EL (cell line): ENCODE measurements around the gene TRAF6.

Experiments used
- DNase-seq: peaks from one replicate; pipeline ENCODE4 v3.0.0-alpha.2; 2016

TRAF6 gene

DNA sequence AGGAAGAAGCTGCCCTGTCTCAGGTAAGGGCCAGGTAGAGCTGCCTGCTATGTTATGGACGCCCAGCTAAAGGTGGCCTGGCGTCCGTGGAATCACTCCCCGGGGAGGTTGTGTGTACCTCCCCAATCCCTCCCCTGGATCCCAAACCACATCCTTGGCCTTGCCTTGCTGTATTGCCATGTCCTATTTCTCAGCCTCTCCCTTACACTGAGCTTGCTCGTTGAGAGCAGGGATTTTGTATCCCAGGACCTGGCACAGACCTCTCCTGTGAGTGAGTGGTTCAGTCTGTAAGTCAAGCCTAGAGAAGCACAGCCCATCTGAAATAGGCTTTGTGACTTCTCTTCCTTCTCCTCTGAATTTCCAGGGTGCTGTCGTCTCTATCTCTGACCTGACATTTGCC lies 53.9 kb downstream of the TRAF6 start:
- no peak for DNase-seq

DNA sequence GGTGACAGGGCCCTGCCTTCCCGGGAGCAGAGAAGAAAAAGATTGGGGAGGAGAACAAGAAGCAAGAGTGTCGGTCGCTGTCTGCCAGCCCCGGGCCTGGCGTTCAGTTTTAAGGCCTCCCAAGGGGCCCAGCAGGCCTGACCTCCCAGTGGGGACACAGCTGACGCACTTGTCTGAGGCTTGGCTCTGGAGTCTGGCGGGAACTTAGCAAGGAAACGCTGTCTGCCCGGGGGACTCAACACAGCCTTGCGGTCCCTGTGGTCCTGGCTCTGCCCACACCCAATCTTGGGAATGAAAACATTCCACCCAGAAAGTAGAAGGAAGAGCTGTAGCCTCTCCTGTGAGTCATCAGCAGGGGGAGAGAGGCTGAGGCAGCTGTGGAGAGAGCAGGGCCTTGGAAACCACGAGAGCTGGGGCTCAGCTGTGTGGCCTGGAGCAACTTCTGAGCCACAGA lies 54.4 kb downstream of the TRAF6 start:
- DNase-seq: peak; percentile 100

GRCh38 chr11:36454941-36455631 lies 55.0 kb downstream of the TRAF6 start:
- no peak for DNase-seq

- DNase-seq: no peak
These were observed 55.5 kb downstream of the TRAF6 start for GRCh38 chr11:36454551-36454940.

GRCh38 chr11:36453678-36454077 lies 56.4 kb downstream of the TRAF6 start:
- peak; percentile 54 for DNase-seq

GRCh38 chr11:36452961-36453360 lies 57.1 kb downstream of the TRAF6 start:
- no peak for DNase-seq

DNA sequence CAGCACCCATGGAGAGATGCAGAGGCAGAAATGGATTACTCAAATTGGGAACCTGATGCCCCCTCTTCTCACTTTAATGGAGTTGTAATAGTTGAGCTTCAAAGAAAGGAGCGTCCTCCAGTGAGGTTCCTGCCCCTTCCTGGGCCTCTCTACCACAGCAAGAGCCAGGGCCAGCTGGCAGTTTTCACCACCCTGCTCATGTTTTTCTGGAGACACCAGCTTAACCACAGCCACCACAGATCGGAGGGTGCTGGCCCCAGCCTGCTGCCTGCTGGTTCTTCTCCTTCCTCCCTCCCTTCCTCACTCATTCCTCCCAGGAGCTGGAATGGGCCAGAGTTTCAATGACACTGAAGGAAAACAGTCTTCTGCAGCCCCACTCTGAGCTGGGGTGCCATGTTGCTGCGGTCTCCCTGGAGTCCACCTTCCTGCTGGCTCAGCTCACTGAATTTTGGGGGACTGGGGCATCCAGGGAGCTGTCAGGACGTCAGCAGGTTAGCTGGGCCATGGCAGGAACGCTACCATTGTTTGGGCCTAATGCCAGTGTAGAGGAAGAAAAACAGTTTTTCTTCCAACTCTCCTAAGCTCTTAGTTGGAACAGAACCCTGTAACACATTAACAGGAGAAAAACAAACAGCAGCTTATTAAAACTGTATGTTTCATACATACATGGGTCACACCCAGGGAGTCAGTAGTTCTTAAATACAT lies 57.7 kb downstream of the TRAF6 start:
- no peak for DNase-seq

GRCh38 chr11:36451681-36452080 lies 58.4 kb downstream of the TRAF6 start:
- DNase-seq: no peak

DNA sequence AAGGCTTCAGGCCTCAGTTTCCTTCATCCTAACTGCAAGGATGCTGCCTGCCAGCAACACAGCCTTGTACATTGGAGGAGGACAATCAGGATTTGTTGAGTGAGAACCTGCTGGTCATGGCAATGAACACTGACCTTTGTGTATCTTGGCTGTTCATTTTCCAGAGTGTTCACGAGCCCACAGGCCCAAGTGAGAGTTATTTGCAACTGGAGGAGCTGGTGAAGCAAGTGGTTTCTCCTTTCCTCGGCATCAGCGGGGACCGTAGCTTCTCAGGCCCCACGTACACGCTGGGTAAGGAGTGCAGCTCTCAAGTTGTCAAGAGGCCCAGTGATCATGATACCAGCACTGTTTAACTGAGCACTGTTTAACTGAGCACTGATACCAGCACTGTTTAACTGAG lies 59.0 kb downstream of the TRAF6 start:
- no peak for DNase-seq

DNA sequence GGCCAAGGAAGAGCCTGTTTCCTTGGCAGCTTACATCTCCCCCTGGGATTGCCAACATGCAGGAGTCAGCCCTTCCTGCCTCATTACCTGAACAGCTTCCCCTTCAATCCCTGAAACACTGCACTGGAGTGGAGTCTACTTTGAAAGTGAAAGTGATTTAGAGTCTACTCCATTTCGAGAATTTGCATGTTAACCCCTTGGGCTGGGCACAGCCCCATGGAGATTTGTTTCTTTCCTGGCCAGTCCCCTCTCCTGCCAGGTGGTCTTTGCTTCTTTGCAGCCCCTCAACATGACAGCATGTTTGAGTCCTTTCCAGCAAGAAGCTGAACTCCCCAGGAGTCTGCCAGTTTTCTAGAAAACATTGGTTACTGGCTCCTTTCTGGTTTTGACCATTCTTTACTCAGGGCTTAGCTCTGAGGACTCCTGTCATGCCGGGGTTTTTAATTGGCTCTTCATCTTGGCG lies 59.9 kb downstream of the TRAF6 start:
- DNase-seq: no peak

- DNase-seq: no peak
These were observed 60.4 kb downstream of the TRAF6 start for GRCh38 chr11:36449561-36450096.

GRCh38 chr11:36447947-36448346 lies 62.1 kb downstream of the TRAF6 start:
- DNase-seq: no peak

GRCh38 chr11:36447514-36447913 lies 62.6 kb downstream of the TRAF6 start:
- DNase-seq: peak; percentile 65

- no peak for DNase-seq
These were observed 63.9 kb downstream of the TRAF6 start for GRCh38 chr11:36446135-36446534.

- no peak for DNase-seq
These were observed 66.4 kb downstream of the TRAF6 start for GRCh38 chr11:36443661-36444060.

- no peak for DNase-seq
These were observed 68.4 kb downstream of the TRAF6 start for GRCh38 chr11:36441610-36442208.

DNA sequence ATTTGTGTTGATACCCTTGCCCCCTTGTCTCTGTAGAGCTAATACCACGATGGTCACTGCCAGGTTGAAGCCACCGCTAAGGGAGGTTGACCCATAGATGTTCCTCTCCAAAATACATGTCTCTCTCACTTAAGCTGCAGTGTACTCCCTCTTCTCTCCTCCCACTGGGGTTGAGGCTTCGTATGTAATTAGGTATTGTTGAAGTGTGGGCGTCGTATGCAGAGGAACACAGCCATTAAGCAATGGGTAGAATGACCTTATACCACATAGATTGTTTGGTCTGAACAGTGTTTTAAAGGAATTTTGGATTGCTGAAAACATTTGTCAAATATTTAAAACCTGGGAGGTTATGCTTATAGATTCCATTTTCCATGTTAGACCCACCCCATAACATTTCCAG lies 71.9 kb downstream of the TRAF6 start:
- no peak for DNase-seq

DNA sequence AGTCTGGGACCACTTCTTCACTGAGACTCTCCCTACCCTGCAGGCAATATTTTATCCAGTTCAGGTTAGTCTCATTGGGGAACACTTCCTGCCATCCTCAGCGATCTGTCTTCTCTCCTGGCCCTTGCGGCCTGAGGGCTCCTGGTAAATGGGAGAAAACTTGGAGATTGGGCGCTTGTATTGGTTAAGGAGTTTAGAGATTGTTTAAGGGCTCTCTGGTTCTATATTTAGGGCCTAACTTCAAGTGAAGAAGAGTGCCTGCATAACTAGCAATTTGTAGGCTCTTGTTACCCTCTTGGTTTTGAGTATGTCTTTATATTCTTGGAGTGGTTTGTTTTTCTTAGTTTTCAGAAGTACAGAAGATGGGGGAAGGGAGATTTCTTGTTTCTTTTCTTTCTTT lies 72.7 kb downstream of the TRAF6 start:
- DNase-seq: no peak
